Mucosa of descending colon (tissue), 3 donors: ENCODE results near the gene FRG2. TPM values are rescaled to one million over a fixed set of nuclear protein-coding genes. Genes with fewer than 3 reads are reported as not detected.
"Not testable (repeated sequence)": the region's sequence is repeated elsewhere in the genome, so short reads cannot be mapped to it uniquely, and the experiment has no call there.

ENCODE experiments used
- ATAC-seq: fragments of 200-7000 bp; cut with Tn5 transposase; one replicate; pipeline ENCODE4 v1.9.1; 2020; ENCODE audit warnings: mild to moderate bottlenecking, moderate library complexity
- DNase-seq, 3 donors: peaks; one replicate each; pipeline ENCODE4 v3.0.0-alpha.2; 2020
- H3K36me3 ChIP-seq: fragments of 200-600 bp; one replicate; pipeline ENCODE4 v1.8.0; 2021; ENCODE audit warnings: low read depth, mild to moderate bottlenecking
- H3K4me1 ChIP-seq: fragments of 200-600 bp; one replicate; pipeline ENCODE4 v1.8.0; 2021; ENCODE audit warnings: low read depth, mild to moderate bottlenecking
- H3K4me3 ChIP-seq: fragments of 200-600 bp; one replicate; pipeline ENCODE4 v1.8.0; 2021; ENCODE audit warnings: mild to moderate bottlenecking
- H3K9me3 ChIP-seq: fragments of 200-600 bp; one replicate; pipeline ENCODE4 v1.8.0; 2021; ENCODE audit warnings: mild to moderate bottlenecking
- intact Hi-C, 2 donors: fragments of 100-400 bp; cut with DNase I in 1 of 2; cut with micrococcal nuclease in 1 of 2; formaldehyde crosslinking; loops; one replicate each; pipeline versions ENCODE4 v1.11.0 to v1.11.1; 2022; cut with DNase I, micrococcal nuclease
- long read RNA-seq, 2 donors: library from polyadenylated mRNA; unstranded; transcript quantifications; one replicate each; pipeline ENCODE4 v2.0.0, GENCODE V29; 2019 to 2021
- total RNA-seq, 3 donors: library from RNA; stranded (reverse); fragmentation: NEBNext Ultra II Directional in 2 of 3; extraction: Animal tissue kit (Norgen Biotek cat#: 25700) in 2 of 3; gene quantifications; one replicate each; pipeline versions ENCODE4 v1.2.1 to v1.2.4, GENCODE V29; 2021 to 2023
- donor health status: DM: no; HTN: no; CAD: no; lungs with moderate emphysema.
- donor health status: DM: no; HTN: no; CAD: no.
- donor health status: DM: no; HTN: yes; CAD: no.

The FRG2 gene
- total RNA-seq: not detected
- long read RNA-seq, donor 1: 0 reads
- long read RNA-seq, donor 2: 0 reads

DNA sequence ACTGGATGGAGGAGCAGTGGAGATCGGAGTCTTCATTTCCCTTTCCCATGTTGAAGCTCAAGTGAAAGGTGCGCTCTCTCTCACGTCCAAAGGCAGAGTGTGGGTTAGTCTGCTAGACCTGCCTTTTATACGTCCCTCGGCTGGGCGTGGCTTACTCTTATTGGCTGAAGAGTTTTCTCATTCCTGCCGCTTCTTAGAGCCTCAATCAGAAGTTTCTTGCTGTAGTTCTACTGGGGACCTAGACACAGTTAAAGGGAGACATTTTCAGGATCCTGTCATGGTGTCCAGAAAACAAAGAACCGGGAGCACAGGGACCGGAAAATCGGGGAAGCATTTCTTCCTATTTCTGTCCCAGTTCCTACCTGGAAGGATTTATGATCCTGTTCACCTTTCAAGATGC lies at the start of gene FRG2:
Gene FRG2, minus strand, starts transcription at position 101 of the 400 bp plus-strand sequence. Its CDS starts 52 bp downstream, at position 49.
- not testable (repeated sequence) for ATAC-seq, H3K4me1 ChIP-seq

DNA sequence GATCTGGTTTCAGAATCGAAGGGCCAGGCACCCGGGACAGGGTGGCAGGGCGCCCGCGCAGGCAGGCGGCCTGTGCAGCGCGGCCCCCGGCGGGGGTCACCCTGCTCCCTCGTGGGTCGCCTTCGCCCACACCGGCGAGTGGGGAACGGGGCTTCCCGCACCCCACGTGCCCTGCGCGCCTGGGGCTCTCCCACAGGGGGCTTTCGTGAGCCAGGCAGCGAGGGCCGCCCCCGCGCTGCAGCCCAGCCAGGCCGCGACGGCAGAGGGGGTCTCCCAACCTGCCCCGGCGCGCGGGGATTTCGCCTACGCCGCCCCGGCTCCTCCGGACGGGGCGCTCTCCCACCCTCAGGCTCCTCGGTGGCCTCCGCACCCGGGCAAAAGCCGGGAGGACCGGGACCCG lies 41.3 kb upstream of the FRG2 start:
- DNase-seq, H3K9me3 ChIP-seq, H3K36me3 ChIP-seq, intact Hi-C loops, ATAC-seq, H3K4me1 ChIP-seq, H3K4me3 ChIP-seq: not testable (repeated sequence)

More for the DNA sequence above, at the start of gene FRG2:
- intact Hi-C loops, H3K36me3 ChIP-seq, H3K4me3 ChIP-seq, DNase-seq, H3K9me3 ChIP-seq: not testable (repeated sequence)

DNA sequence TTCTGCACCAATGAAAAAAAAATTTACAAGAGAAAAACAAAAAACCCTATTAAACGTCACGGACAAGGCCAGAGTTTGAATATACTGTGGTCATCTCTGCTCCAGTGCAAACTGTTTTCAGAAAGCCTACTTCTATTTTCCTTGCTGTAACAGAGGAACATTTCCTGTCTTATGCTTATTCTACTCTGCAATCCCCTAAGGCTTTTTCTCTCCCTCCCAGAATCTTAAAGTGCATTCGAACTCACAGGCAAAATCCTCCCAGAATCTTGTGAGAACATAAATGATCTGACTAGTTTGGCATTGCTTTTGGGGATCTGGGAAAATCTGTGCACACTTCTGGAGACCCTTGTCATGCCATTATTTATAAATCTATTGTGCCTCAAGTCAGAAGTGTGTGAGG lies 37.7 kb upstream of the FRG2 start:
- H3K36me3 ChIP-seq, H3K4me1 ChIP-seq, ATAC-seq, DNase-seq, H3K9me3 ChIP-seq, intact Hi-C loops, H3K4me3 ChIP-seq: not testable (repeated sequence)

DNA sequence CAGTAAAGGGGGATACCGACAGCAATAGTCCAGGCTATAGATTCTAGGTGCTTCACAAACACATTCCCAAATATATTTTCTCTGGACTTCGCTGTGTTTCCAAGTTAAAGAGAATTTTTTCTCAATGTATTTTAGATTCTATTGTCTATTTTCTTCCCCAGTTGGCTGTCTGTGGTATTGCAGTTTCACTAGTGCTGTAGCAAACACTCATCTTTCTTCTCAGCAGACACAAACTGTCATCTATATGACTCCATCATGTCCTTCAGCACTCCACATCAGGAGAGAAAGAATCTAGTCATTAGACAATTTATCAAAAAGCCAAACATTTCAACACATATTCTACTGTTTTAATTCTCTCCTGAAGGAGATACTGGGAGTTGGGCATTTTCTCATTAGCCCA lies 37.3 kb upstream of the FRG2 start, which contains the start of gene DBET:
Gene DBET, plus strand, starts transcription at position 161 of the 400 bp plus-strand sequence.
- ATAC-seq, intact Hi-C loops, H3K36me3 ChIP-seq, H3K4me3 ChIP-seq, H3K4me1 ChIP-seq, H3K9me3 ChIP-seq, DNase-seq: not testable (repeated sequence)

- DNase-seq: peak in 1 of 3 donors; percentile 18
- H3K36me3 ChIP-seq, H3K4me3 ChIP-seq, ATAC-seq, intact Hi-C loops, H3K4me1 ChIP-seq, H3K9me3 ChIP-seq: not testable (repeated sequence)
Measured at GRCh38 chr4:190058997-190059396, 31.9 kb upstream of the FRG2 start.

- H3K36me3 ChIP-seq, H3K9me3 ChIP-seq, DNase-seq, H3K4me1 ChIP-seq, H3K4me3 ChIP-seq, intact Hi-C loops: not testable (repeated sequence)
- peak; percentile 32 for ATAC-seq
Measured at GRCh38 chr4:190049378-190050239, 22.6 kb upstream of the FRG2 start.

DNA sequence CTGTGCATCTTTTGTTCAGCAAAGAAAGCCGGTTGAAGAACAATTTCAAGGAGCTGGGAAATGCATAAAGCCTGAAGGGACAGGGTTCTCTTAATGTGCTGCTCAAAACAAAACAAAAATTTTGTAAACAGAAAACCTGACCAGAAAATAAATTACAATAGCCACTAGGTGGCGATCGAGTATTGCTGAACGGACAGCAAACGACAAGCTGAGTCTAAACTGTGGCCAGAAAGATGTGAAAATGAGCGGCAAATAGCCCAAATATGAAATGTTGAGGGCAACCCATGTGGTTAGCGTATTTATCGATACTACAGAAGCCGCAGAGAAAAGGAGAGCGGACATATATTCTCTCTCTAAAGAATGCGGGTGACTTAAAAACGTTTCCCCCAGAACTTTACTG lies 20.6 kb upstream of the FRG2 start:
- DNase-seq, intact Hi-C loops, H3K9me3 ChIP-seq, H3K4me1 ChIP-seq, H3K36me3 ChIP-seq, H3K4me3 ChIP-seq, ATAC-seq: not testable (repeated sequence)

DNA sequence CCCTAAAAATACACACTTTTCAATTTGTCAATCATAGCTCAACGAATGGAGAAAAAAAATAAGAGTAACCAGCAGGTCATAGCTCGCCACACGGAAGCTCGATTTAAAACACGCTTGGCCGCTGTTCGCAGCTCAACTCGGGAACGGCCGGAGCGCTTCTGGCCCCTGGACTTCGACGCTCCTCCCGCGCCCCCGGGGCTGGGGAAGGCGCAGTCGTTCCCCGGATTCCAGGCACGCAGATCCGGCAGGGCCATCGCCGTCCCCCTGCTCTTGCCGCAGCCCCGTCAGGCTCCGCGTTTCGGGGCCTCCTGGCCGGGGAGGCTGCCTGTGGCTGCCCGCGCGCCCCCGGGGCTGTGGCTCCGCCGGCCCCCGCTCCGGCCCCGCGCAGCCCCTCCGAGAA lies 13.8 kb upstream of the FRG2 start:
- H3K36me3 ChIP-seq, DNase-seq, intact Hi-C loops, H3K4me1 ChIP-seq, ATAC-seq, H3K9me3 ChIP-seq, H3K4me3 ChIP-seq: not testable (repeated sequence)

GRCh38 chr4:190037704-190038388 lies 10.8 kb upstream of the FRG2 start:
- H3K36me3 ChIP-seq, H3K4me1 ChIP-seq, H3K4me3 ChIP-seq, H3K9me3 ChIP-seq, DNase-seq, intact Hi-C loops: not testable (repeated sequence)
- ATAC-seq: peak; percentile 42

DNA sequence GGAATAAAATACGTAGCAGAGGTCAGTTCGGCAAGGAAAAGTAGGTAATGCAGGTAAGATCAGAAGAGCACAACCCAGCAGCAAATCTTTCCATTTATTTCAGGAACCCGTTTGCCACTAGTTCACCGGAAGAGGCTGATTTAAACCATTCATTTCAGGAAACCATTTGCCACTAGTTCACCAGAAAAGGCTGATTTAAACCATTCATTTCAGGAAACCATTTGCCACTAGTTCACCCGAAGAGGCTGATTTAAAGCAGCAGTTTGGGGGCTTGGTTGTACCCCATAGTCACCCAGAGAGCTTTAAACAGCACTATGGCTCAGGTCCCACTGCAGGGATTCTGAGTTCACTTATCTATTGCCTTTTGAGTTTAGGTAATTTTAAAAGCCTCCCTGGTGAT lies 4.2 kb upstream of the FRG2 start:
- H3K4me1 ChIP-seq, ATAC-seq, H3K4me3 ChIP-seq, H3K9me3 ChIP-seq, DNase-seq, intact Hi-C loops, H3K36me3 ChIP-seq: not testable (repeated sequence)

- ATAC-seq: peak; percentile 65
- H3K4me3 ChIP-seq, H3K9me3 ChIP-seq, H3K36me3 ChIP-seq, H3K4me1 ChIP-seq, intact Hi-C loops, DNase-seq: not testable (repeated sequence)
Measured at GRCh38 chr4:190022614-190023281, 4.3 kb downstream of the FRG2 start.

DNA sequence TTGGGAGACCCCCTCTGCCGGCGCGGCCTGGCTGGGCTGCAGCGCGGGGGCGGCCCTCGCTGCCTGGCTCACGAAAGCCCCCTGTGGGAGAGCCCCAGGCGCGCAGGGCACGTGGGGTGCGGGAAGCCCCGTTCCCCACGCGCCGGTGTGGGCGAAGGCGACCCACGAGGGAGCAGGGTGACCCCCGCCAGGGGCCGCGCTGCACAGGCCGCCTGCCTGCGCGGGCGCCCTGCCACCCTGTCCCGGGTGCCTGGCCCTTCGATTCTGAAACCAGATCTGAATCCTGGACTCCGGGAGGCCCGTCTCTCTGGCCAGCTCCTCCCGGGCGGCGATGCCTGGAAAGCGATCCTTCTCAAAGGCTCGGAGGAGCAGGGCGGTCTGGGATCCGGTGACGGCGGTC lies 5.1 kb downstream of the FRG2 start:
- ATAC-seq, H3K4me3 ChIP-seq, DNase-seq, H3K9me3 ChIP-seq, intact Hi-C loops, H3K36me3 ChIP-seq, H3K4me1 ChIP-seq: not testable (repeated sequence)
